Stimulated activated CD8-positive, alpha-beta memory T cell treated with anti-CD3 and anti-CD28 coated beads, Interleukin-15, amount 100 ng/mL, for 48 hours (primary cell): ENCODE data around the gene POLR3GL.
A peak's percentile ranks its signal among the peaks of the same experiment; 100 is the strongest.

ENCODE experiments used
- DNase-seq, 2 donors: peaks; one replicate each; pipeline ENCODE4 v3.0.0-alpha.2; 2020; ENCODE audit warnings: low read depth in 2 of 2

The POLR3GL gene

DNA sequence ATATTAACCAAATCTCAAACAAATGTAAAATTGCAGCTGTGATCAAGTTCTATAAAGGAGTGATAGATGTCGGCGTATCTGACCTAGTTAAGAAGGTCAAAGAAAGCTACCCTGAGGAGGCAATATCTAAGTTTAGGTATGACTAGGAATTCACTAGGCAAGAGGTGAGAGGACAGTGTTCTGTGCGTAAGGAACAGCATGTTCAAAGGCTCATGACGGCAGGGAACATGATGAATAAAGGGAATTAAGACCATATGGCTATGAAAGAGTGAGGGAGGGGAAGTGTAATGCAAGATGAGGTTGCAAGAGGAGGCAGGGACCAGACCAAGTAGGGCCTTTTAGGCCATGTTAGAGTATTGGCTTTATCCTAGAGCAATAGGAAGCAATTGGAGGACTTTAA lies 15.3 kb upstream of the POLR3GL start:
- no peak for DNase-seq

DNA sequence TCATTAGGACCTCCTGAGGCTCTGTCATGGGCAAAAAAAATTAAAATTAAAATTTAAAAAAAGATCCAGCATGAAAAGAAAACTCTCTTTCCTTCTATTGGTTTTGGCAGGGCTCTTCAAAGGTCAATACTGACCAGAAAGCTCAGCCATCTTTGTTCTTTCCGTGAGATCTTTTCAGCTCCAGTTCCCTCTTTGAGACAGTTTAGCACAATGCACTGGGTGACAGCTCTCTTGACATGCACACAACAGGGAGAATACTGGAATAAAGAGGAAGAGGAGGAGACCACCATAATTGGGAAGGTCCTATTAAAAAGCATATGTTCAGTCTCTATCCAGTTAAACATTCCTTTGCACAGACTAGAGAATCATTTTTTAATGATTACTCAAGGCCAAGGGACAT lies 13.0 kb upstream of the POLR3GL start:
- no peak for DNase-seq

DNA sequence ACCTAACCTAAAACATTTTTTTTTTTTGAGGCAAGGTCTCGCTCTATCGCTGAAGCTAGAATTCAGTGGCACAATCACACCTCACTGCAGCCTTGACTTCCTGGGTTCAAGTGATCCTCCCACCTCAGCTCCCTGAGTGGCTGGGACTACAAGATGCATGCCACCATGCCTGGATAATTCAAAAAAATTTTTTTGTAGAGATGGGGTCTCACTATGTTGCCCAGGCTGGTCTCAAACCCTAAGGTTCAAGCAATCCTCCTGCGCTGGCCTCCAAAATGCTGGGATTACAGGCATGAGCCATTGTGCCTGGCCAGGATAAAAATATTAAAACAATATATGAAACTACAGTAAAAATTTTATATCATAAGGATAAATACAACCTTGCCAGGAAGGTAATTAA lies 11.6 kb upstream of the POLR3GL start:
- no peak for DNase-seq

DNA sequence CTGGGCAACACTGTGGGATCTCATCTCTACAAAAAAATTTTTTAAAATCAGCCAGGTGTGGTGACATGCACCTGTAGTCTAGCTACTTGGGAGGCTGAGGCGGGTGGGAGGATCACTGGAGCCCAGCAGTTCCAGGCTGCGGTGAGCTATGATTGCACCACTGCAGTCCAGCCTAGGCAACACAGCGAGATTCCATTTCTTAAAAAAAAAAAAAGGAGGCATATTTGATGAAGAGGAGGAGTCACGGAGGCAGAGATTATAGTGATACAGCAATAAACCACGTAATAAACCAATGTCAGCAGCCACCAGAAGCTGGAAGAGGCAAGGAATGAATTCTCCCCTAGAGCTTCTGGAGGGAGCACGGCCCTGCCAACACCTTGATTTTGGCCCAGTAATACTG lies 10.6 kb upstream of the POLR3GL start:
- no peak for DNase-seq

DNA sequence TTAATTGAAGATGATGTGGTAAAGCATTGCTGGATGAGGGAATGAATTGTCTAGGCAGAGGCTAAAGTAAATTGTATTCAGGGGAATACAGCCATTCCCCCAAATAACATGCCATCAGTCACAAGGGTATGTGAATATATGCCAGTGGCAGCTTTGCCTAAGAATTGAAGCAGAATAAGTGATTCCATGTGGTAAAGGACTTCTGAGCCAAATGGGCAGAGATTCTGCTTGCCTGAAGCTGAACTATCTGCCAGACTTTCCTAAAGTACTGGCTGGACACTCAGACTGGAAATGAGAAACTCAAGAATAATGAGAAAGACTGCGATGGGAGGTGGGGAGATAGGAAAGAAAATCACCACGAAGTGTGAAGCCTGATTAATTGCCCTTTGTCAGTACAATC lies 9.1 kb upstream of the POLR3GL start:
- DNase-seq, result no peak

DNA sequence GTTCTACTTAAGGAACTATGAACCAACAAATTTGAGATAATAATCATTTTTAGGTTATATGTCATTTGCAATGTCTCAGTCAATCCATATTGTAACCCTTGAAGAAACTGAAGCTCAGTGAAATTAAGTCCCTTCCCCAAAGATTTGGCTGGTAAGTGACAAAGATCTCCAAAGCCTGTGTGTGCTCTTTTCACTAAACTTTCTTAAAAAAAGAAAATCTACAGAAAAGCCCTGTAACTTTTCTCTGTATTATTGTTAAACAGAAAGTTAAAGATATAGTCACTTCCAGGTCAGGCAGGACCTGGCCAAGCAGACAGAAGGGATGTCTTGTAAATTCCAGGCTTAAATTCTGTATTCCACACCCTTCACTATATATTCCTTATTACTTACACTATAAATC lies 8.1 kb upstream of the POLR3GL start:
- DNase-seq, result no peak

DNA sequence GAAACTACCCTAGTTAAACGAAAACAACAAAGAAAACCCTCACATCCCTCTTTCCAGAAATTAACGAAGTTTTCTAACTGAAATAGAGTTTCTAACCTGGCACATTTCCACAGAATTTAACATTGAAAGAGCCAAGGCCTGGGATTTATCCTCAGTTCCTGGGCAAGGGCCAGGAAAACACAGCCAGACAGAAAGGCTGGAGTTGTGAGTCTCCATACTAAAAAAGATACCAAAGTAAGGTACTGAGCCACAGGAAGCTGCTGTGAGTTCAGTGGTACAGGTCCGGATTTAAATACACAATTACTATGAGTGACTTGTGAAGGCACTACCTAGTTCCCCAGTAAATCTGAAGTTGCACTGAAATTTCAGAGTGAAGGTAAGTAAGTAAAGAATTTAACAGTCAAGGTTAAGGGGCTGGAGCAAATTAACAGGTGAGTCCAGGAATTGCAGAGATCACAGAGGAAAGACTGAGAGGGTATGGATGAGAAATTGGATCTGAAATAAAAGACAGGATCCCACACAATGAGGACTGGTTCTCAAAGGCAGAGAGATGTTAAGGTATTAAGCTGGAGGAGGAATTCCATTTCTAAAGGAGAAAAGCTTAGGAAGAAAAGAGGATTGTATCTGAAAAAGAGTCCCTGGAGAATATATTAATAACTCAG lies 7.6 kb upstream of the POLR3GL start:
- DNase-seq, result no peak

DNA sequence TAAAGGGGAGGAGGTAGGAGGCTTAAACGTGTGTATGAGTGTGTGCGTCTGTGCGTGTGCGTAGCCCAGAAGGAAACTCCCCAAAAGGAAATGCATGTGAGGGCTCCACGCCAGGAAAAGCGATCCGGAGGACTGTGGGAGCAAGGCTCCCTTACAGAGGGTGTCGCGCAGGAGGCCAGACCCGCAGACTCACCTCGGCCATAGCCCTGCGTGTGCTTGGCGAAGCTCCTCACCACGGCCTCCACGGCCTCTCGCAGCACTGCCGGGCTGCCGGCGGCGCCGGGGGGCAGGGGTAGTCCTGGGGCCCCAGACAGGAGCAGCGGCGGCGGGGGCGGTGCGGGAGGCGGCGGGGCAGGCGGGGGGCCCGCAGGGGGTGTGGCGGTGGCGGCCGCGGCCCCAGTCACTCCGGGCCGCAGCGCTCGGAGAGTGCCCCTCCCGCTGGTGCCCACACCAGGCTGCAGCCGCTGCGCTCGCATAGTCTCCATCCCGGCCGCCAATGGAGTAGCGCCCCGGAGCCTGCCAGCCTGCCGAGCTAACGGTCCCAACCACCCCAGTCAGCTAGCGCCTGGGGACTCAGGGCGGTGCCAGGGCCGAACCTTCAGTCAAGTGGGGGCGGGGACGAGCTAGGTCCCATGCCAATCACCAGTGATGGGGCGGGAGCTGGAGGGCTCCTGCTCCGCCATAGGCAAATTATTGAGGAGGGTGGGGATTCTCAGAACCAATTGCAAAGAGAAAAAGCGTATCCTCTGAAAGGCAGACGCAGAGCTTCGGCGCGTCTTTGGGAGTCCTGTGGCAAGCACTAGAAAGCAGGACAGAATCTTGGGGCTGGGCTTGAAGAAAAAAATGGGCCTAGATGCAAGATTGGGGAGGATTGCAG lies 6.8 kb upstream of the POLR3GL start, which contains the start of gene LIX1L:
TSS of gene LIX1L (minus strand) at position 575 of the 877 bp plus-strand sequence. CDS start at position 485, 90 bp downstream.
- peak; percentile 91 to 92 for DNase-seq

DNA sequence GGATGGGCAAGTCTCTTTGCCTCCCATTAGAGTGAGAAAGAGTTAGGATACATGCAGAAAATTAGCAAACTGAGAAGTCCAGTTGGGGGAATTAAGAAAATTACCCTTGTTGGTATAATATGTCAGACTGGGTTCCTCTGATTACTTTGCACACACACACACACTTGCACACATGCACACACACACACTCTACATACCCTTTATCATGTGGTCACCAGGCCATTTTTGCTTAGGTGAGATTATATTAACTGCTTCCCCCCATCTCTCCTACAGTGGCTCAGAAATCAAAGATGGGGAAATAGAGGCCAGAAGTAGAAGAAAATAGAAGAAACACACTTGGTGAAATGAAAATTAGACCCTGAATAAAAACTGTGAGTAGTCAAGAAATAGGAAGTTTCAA lies 5.8 kb upstream of the POLR3GL start:
- DNase-seq, result no peak

DNA sequence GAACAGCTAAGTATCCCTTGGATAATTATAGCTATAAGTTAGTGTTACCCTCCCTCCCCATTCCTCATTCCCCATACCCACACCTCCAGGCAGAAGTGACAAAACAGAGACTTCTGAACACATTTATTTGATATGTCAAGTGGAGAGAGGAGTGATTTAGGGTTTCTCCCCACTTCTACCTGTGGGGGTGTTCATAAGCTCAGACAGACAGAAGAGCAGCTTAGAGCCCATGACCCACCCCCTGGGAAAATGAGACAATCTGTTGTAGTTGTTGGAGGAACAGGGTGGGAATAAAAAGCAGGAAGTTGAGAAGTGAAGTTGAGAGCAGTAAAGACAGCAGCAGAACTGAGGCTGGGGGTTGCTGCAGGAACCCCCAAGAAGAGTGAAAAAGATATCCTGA lies 5.2 kb upstream of the POLR3GL start:
- DNase-seq, result no peak

DNA sequence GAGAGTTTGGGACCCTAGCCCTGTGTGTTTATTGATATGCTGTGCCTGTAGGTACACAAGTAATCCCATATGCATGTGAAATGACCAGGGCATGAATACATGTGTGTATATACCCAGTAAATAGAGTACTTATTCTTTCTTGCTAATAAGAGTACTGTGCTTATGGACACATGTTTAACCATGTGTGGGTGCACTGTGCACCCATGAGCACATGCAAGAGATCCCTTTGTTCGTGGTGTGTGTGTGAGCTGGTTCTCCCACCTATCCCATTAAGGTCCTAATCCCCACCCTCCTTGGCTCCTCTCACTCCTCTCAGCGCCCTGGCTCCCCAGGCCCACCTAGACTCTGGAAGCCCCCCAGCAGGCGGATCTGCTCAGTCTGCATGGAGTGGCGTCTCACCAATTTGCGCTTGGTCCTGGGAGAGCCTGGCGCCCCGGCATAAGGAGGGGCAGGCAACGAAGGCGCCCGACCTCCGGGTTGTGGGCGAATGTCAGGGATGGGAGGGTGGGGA lies 4.5 kb upstream of the POLR3GL start:
- no peak for DNase-seq

DNA sequence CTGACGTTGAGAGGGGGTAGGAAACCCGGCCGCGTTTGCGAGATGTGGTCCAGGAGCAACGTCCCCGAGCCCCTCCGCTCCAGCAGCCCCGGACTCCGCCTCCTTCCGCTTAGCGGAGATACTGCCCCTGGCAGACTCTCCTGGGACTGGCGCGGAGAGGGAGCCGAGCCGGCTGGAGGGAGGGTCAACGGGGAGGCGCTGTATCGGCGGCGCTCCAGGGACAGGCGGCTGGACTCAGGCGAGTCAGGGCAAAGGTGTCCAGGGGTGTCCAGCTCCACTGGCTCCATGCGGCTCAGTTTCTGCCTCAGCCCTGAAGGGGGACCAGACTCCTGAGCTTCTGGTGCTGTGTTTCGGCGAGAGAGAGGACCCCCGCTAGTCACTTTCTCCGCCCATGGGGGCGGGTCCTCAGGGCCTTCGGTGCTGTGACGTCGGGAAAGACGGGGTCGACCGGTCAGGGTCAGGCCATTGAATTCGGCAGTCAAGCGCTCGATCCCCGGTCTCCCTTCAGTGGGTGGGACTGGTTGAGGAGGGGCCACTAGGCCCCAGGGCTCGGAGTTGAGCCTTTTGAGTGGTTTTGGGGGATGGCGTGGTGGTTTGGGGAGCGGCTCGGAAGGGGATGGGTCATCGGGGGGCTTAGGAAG lies 3.9 kb upstream of the POLR3GL start:
- peak; percentile 40 to 43 for DNase-seq

DNA sequence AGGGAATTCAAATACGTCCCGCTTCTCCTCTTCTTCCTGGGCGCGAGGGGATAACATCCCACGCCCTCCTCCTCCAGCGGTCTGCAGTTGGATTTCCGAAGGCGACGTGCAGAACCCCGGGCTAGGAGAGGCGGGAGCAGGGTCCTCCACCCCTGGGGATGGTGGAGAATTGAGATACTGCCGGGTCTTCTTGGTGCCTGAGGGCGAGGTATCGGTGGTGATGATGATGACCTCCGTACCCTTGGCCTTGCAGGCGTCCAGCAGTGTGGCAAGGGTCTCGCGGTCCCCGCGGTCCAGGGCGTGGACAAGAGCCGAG lies 3.4 kb upstream of the POLR3GL start:
- DNase-seq, result no peak

DNA sequence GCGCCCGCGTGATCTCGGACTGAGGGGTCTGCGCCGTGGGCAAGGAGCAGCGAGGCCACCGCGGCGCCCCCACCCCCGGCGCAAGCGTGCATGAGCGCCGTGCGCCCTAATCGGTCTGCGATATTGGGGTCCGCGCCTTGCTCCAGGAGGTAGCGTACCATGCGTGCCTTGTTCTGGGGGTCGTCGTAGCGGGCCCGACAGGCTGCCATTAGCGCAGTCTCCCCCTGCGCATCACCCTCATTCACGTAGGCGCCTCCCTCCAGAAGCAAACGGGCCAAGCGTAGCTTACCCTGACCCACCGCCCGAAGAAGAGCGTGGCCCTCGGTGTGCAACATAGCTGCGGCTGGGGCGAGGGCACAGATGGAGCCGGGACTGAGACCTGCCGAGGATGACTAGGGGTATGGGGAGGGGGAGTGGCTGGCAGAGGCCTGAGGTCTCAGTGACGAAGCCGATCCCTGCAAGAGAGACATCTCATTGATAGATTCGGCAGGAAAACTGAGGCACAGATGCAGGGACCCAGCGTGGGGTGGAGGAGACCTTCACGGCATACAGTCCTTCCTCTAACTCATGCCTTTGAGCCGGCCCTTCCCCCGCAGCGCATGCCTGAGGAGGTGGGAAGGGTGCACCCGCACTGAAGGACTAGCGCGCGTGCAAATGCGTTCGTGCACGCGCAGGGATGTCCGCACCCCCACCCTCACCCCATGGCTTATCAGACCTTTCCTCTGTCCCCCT lies 2.9 kb upstream of the POLR3GL start:
- DNase-seq, result peak; percentile 49 to 55

DNA sequence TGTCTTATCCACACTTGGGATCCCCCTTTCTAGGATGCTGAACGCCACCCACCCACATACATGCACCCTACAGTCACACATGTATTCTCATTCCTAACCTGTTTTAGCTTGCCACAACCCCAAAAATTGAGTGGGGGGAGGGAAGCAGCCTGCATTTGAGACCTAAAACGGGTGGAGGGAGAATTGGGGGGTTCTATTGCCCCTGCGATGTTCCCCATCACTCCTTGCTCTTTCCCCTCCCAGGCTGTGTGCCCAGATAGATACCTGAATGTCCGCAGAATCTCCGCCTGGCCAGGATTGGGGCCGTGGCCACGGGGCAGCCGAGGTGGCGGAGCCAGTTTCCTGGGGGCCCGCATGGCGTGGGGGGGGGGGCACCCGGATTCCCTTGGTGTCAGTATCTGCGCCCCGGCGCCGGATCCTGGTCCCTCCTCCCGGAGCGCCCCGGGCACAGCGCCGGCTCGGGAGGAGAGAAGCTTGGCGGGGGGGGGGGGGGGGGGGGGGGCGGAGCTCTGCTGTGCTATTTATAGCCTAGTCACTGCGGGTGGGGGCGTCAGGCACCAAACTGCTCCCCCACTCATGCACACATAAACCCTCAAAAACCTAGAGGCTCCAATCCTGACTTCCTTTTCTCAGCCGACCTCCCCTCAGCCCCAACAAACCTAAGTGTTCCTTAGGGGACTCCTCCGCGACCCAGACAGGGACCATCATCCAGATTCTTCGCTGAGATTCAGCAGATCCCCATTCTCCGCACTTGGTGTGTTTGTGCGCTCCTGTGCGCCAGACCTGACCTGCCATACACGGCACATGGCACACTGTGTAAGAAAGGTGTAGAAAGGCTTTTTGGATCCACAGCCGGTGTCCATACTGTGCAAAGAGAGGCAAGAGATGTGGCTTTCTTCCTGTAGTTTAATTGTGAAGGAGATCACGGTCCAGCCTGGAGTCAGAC lies 2.1 kb upstream of the POLR3GL start:
- DNase-seq, result no peak

DNA sequence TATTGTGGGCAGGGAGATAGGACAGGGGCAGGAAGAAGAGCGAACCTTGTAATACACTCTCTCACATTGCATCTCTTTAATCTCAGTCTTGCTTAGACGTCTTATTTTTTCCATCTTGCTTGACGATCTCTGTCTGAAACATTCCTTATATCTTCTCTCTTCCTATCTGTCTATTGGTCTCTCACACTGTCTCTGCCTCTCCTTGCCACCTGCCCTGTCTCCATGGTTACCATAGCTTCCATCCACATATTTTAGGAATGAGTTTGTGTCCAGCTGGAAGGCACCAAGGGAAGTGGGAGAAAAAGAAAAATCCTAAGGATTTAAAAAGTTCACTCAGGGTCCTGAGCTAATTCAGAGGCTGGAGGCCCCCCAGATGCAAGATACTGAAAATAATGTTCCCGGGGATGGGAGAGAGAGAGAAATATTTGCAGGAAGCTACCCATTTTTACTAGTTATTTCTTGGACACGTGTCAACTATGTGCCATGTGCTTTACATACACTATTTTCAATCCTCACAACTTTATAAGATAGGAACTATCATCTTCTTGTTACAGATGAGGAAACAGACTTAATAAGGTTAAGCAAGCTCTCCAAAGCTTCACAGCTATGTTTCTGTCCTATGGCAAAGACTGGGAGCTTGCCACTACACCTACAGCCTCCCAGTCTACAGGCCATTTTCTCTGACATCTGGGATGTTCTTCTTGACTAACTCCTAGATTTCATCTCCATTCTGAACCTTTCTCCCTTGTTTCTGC lies 1.0 kb upstream of the POLR3GL start:
- DNase-seq, result no peak

DNA sequence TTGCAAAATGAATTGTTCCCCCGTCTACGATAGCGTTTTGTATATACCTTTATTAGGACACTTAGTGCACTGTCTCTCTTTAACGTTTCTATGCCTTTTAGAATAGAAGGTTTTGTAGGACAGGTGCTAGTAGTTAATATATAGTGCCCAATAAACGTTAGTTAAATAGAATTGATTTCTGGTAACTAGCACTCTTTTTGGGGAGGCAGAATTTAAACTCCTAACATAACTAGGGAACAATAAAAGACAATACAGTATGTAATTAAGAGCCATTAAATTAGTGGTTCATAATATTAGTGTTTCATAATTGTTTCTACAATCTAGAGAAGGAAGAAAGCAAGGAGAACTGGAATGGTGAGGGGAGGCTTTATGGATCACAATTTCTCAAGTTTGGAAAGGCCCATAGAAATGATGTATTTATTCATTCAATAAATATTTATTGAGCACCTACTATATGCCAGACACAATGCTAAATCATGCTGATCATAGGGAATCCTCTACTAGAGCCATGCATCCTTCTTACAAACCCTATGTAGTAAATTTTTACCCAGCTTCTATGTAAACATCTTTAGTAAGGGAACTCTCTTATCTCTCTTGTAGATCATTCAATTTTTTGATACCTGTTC lies 742 bp downstream of the POLR3GL start:
- no peak for DNase-seq

DNA sequence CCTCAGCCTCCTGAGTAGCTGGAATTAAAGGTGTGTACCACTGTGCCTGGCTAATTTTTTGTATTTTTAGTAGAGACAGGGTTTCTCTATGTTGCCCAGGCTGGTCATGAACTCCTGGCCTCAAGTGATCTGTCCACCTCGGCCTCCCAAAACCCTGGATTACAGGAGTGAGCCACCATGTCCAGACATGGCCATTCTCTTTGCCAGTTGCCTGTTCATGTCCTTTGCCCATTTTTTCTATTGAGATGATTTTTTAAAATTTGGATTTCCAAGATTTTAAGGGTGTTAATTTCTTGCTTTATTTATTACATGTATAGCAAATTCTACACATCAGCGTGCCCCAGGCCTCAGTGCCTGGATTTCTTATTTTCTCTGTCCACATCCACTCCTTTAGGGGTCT lies 2.8 kb downstream of the POLR3GL start:
- no peak for DNase-seq

DNA sequence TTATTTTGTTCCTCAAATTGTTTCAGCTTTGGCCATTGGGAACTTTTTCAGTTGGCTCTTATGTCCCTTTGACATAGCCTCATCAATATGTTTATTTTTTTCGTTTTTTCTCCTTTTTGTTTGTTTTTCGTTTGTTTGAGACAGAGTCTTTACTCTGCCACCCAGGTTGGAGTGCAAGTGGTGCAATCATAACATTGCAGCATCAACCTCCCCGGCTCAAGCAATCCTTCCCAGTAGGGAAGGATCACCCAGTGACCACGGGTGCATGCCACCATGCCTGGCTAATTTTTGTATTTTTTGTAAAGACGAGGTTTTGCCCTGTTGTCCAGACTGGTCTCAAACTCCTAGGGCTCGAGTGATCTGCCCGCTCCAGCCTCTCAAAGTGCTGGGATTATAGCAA lies 8.1 kb downstream of the POLR3GL start:
- DNase-seq, result no peak

DNA sequence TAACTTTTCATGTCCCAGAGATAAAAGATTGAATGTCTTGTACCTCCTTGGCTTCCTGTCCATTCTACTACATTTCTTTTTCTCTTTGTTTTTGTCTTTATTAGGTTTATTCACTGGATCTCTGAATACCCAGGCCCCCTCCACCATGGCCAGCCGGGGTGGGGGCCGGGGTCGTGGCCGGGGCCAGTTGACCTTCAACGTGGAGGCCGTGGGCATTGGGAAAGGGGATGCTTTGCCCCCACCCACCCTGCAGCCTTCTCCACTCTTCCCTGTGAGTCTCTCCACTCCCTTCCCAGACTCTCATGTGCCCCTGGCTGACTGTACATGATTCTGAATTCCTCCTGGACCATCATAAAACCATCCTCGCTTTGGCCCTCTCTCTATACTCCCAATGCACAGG lies 10.2 kb downstream of the POLR3GL start:
- no peak for DNase-seq
